Heart right ventricle (tissue), 16 donors: ENCODE measurements around the gene TOX2. TPM values are rescaled to one million over a fixed set of nuclear protein-coding genes. Genes with fewer than 3 reads are reported as not detected.

Source experiments
- ATAC-seq, 8 donors: fragments of 200-7000 bp; cut with Tn5 transposase; one replicate each; pipeline ENCODE4 v1.9.1; 2020; ENCODE audit warnings: mild to moderate bottlenecking in 8 of 8, moderate library complexity in 8 of 8, moderate number of reproducible peaks in 1 of 8
- DNase-seq, 2 donors: peaks; one replicate each; pipeline ENCODE4 v3.0.0-alpha.2; 2020
- H3K27ac ChIP-seq, 10 donors: fragments of 200-600 bp; sonication (generic) in 2 of 10; one replicate each; pipeline versions ENCODE4 v1.5.0 to v1.8.0; 2020 to 2022; ENCODE audit warnings: mild to moderate bottlenecking in 3 of 10
- H3K27me3 ChIP-seq, 7 donors: fragments of 200-600 bp; one replicate each; pipeline ENCODE4 v1.8.0; 2021 to 2022; ENCODE audit warnings: mild to moderate bottlenecking in 2 of 7
- H3K36me3 ChIP-seq, 9 donors: fragments of 200-600 bp; sonication (generic) in 1 of 9; one replicate each; pipeline versions ENCODE4 v1.5.0 to v1.8.0; 2020 to 2022; ENCODE audit warnings: mild to moderate bottlenecking in 2 of 9
- H3K4me1 ChIP-seq, 9 donors: fragments of 200-600 bp; sonication (generic) in 1 of 9; one replicate each; pipeline versions ENCODE4 v1.5.0 to v1.8.0; 2020 to 2022; ENCODE audit warnings: mild to moderate bottlenecking in 4 of 9
- H3K4me3 ChIP-seq, 10 donors: fragments of 200-600 bp; sonication (generic) in 2 of 10; one replicate each; pipeline versions ENCODE4 v1.5.0 to v1.8.0; 2020 to 2022; ENCODE audit warnings: mild to moderate bottlenecking in 7 of 10, moderate library complexity in 2 of 10
- H3K9me3 ChIP-seq, 11 donors: fragments of 200-600 bp in 10 of 11; sonication (generic) in 2 of 11; one replicate each; pipeline versions ENCODE4 v1.5.0 to v1.8.0; 2013 to 2022; ENCODE audit warnings: mild to moderate bottlenecking in 2 of 11, control low read depth in 1 of 11, moderate library complexity in 1 of 11
- WGBS, 2 donors: extraction: QIAGEN DNeasy Blood & Tissue Kit; methylation state at CpG; one replicate each; pipeline ENCODE4 v1.1.7; 2013; ENCODE audit warnings: inconsistent platforms in 1 of 2; 5-methylcytosine and 5-hydroxymethylcytosine counted together
- intact Hi-C, 10 donors: fragments of 100-400 bp; cut with DNase I; formaldehyde crosslinking; loops; one replicate each; pipeline versions ENCODE4 v1.11.1 to v1.14.2; 2022
- polyA plus RNA-seq, 2 donors: library from polyadenylated mRNA; stranded (reverse); fragments of 200-250 nt; gene quantifications; one replicate each; pipeline ENCODE4 v1.2.3, GENCODE V29; 2013
- total RNA-seq, 10 donors: library from RNA; stranded (reverse); fragmentation: NEBNext Ultra II Directional in 3 of 10; extraction: Animal tissue kit (Norgen Biotek cat#: 25700) in 3 of 10; gene quantifications; one replicate each; pipeline versions ENCODE4 v1.2.1 to v1.2.4, GENCODE V29; 2021 to 2023
- TF ChIP-seq, protein P1 (sequence below), 9 donors: fragments of 200-600 bp; sonication (generic) in 2 of 9; IDR thresholded peaks; one replicate each; pipeline versions ENCODE4 v1.5.0 to v1.8.0; 2021 to 2022; ENCODE audit warnings: antibody characterized with exemption in 9 of 9, mild to moderate bottlenecking in 5 of 9, moderate library complexity in 1 of 9
- donor health status: Arrhythmogenic right ventricular cardiomyopathy.
- donor health status: ischemic (EF 13 %, LVEDD 7.1; RV severe dilation, severe dysfunction).
- donor health status: healthy with polysubstance abuse.
- donor health status: DM: no; HTN: yes; CAD: no.
- donor health status: DM: no; HTN: no; CAD: no.
- donor health status: ischemic (EF 25% LVEDD 6.9; RV normal size, moderate dysfunction).
- donor health status: ischemic (EF 25% LVEDD 5.7; RV mildly dilated, moderate dysfunction).
- donor health status: healthy.
- donor health status: DM: yes; HTN: yes; CAD: no.
- donor health status: Ischemic cardiomyopathy.
- donor health status: ischemic (EF 35%, LVEDD 5.7; RV mildly dilated, moderate dysfunction).
- donor health status: nonischemic (EF 11% LVEDD 7.7; RV severe dilation, severe dysfunction).
- donor health status: DM: yes; HTN: yes; CAD: no.
- donor health status: PGD.
- donor health status: ischemic (EF 29% LVEDD 5.4; RV normal size, mild dysfunction).
- donor health status: nonischemic (EF 23%, LVEDD 6.1; RV moderate dilation, normal function).

TOX2 gene
- total and polyA plus RNA-seq, 12 donors = 0.25 to 2.0 (median 1.1) TPM

DNA sequence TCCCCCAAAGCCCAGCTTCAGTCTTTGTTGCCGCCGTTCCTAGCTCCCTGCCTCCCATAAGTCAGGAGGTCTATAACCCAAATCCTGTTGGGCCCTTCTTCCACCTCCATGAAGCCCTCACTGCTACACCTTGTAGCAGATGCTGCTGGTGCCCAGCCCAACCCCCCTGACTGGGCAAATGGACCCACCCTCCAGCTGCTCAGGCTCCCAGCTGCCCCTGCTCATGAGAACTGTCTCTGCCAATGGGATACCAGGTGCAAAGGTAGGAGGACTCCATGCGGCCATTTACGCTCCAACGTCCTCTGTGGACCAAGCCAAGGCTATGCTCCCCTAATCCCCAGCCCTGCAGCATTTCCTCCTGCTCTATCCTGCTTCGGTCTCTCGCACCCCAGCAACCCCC, 200.5 kb downstream of the TOX2 start:
- TF ChIP-seq, protein P1, sequence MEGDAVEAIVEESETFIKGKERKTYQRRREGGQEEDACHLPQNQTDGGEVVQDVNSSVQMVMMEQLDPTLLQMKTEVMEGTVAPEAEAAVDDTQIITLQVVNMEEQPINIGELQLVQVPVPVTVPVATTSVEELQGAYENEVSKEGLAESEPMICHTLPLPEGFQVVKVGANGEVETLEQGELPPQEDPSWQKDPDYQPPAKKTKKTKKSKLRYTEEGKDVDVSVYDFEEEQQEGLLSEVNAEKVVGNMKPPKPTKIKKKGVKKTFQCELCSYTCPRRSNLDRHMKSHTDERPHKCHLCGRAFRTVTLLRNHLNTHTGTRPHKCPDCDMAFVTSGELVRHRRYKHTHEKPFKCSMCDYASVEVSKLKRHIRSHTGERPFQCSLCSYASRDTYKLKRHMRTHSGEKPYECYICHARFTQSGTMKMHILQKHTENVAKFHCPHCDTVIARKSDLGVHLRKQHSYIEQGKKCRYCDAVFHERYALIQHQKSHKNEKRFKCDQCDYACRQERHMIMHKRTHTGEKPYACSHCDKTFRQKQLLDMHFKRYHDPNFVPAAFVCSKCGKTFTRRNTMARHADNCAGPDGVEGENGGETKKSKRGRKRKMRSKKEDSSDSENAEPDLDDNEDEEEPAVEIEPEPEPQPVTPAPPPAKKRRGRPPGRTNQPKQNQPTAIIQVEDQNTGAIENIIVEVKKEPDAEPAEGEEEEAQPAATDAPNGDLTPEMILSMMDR (IDR thresholded peaks at IDR 0.05) = no peak
- peaks cover 0 to 18% (median 9%) of the 10 kb centered on the region in 7 donors for H3K27me3 ChIP-seq
- DNase-seq (no peak), ATAC-seq (no peak)
- intact Hi-C loops = loop anchor here in 3 of 10 donors (5.0 to 10.0 kb wide), 3 partner anchors 77 to 190 kb away; no protein-coding TSS in a partner anchor
- peaks cover 0 to 31% (median 0%) of the 10 kb centered on the region in 9 donors for H3K36me3 ChIP-seq
- 83 to 84% methylated on average over 7 of the region's 7 CpGs for WGBS, 2 donors
- no peak overlapping the region for H3K4me3 ChIP-seq
- H3K27ac ChIP-seq = peak overlapping the region in 3 of 10 donors; percentile 19 to 39 (median 25)
- H3K4me1 ChIP-seq = peaks cover 0 to 76% (median 11%) of the 10 kb centered on the region in 9 donors
- no peaks in the 10 kb centered on the region for H3K9me3 ChIP-seq

DNA sequence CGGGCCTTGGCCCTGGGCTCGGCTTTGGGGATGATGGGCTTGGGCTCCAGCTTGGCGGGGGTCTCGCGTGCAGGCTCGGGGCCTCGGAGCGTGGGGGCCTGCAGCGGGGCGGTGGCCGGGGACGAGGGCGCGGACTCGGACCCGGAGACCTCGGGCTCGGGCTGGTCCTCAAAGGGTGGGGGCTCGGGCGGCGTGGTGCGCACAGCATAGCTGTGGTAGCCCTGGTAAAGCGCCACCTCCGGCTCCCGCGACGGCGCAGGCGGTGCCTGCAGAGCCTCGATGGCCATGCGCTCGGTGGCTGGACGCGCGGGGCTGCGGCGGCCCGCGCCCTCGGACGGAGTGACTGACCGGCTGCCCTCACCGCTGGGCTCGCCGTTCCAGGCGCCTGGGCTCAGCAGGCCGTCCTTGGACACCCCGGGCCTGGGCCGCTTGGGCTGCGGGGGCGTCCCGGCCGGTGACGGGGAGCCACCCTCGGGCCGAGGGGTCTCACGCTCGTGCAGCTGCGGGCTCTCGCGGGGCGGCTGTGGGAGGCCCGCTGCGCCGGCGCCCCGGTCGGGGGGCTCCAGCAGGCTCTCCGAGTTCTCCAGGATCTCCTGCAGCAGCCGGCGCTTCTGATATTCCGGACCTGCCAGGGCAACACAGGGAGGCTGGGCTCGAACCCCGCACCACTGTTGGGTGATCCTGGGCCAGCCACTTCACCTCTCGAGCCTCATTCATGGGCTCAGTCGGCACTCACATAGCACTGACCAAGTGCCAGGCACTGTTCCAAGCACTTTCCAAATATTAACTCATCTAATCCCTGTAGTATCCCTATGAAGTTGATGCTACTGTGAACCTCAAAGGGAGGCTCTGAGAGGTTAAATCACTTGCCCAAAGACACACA, 201.4 kb downstream of the TOX2 start:
- WGBS, 2 donors = 50 to 59% methylated on average over 53 to 76 of the region's 76 CpGs
- TF ChIP-seq, protein P1 (IDR thresholded peaks at IDR 0.05) = no peak
- intact Hi-C loops = loop anchor here in 9 of 10 donors (1.0 to 10.0 kb wide), 8 partner anchors 71 to 189 kb away; partner anchors contain the start of gene JPH2 (in 2 of the 9)
- peaks cover 0 to 31% (median 0%) of the 10 kb centered on the region in 9 donors for H3K36me3 ChIP-seq
- H3K4me1 ChIP-seq = peaks cover 0 to 76% (median 14%) of the 10 kb centered on the region in 9 donors
- no peak for DNase-seq
- ATAC-seq = peak in 6 of 8 donors; percentile 3 to 31 (median 14)
- peak overlapping the region in 6 of 10 donors; percentile 16 to 60 (median 32) for H3K27ac ChIP-seq
- H3K27me3 ChIP-seq = peaks cover 0 to 18% (median 9%) of the 10 kb centered on the region in 7 donors
- no peaks in the 10 kb centered on the region for H3K9me3 ChIP-seq
- H3K4me3 ChIP-seq = no peak overlapping the region

- peak overlapping the region in 6 of 10 donors; percentile 3 to 60 (median 25) for H3K27ac ChIP-seq
- peaks cover 0 to 18% (median 9%) of the 10 kb centered on the region in 7 donors for H3K27me3 ChIP-seq
- TF ChIP-seq, protein P1 (IDR thresholded peaks at IDR 0.05) = no peak
- ATAC-seq (no peak), DNase-seq (no peak)
- no peaks in the 10 kb centered on the region for H3K9me3 ChIP-seq
- WGBS, 2 donors = 75 to 80% methylated on average over 8 of the region's 8 CpGs
- peaks cover 0 to 28% (median 0%) of the 10 kb centered on the region in 9 donors for H3K36me3 ChIP-seq
- intact Hi-C loops = loop anchor here in 7 of 10 donors (1.0 to 10.0 kb wide), 7 partner anchors 69 to 187 kb away; partner anchors contain the start of gene JPH2 (in 4 of the 7)
- H3K4me3 ChIP-seq = no peak overlapping the region
- peaks cover 0 to 78% (median 18%) of the 10 kb centered on the region in 9 donors for H3K4me1 ChIP-seq
Measured at GRCh38 chr20:44117296-44118184, 202.9 kb downstream of the TOX2 start.
